K562 (cell line): Measurements from ENCODE around the gene NR2F1. TPM values are rescaled to one million over a fixed set of nuclear protein-coding genes. Genes with fewer than 3 reads are reported as not detected.

Experiments used
- ATAC-seq: fragments of 200-7000 bp; cut with Tn5 transposase; 3 replicates; pipeline ENCODE4 v1.9.1; 2020; ENCODE audit warnings: moderate library complexity
- BruUV-seq: library from RNA; stranded (reverse); fragments of 400-500 nt; replicated peaks from 2 replicates; lab custom pipeline; 2021; lab: Mats Ljungman, UMichigan
- CTCF ChIA-PET: fragments of 300-600 bp; formaldehyde crosslinking; extraction: SDS; loops from one replicate; lab custom pipeline; 2021; ENCODE audit warnings: low intra/inter-chr PET ratio; lab: Yijun Ruan, JAX
- POLR2A ChIA-PET: fragments of 300-600, 350-650 bp; sonication (Branson Sonifier 250); formaldehyde crosslinking; extraction: SDS; loops from one replicate; lab custom pipeline; 2021; ENCODE audit warnings: antibody characterized with exemption, inconsistent platforms; lab: Yijun Ruan, JAX
- DNase-seq, 4 experiments: peaks; one replicate each; pipeline versions ENCODE4 v3.0.0 to v3.0.0-alpha.2; 2011 to 2018; ENCODE audit warnings: low spot score in 3 of 4, mixed read lengths in 3 of 4; ENCODE audit errors: extremely low read depth in 1 of 4
- FAIRE-seq: peaks from 2 replicates; lab custom pipeline; 2011; peaks lifted over from hg19 to GRCh38; lab: Jason Lieb, UNC
- H2AFZ ChIP-seq: 2 replicates; pipeline ENCODE4 v1.6.0; 2011; ENCODE audit warnings: low read depth, low read length, control low read depth, inconsistent platforms
- H3K27ac ChIP-seq: fragments of 200-600 bp; 3 replicates; pipeline ENCODE4 v1.8.0; 2011; ENCODE audit warnings: low read depth, mild to moderate bottlenecking, control low read depth, inconsistent platforms, low read length, moderate library complexity, mixed read lengths; ENCODE audit errors: extremely low read depth
- H3K27me3 ChIP-seq, 2 experiments: fragments of 300-600 bp in 1 of 2; 2 replicates in 1 of 2; 3 replicates in 1 of 2; pipeline versions ENCODE4 v1.6.0 to v1.8.0; 2011; ENCODE audit warnings: inconsistent platforms in 2 of 2, low read length in 2 of 2, mild to moderate bottlenecking in 1 of 2, mixed read lengths in 1 of 2, moderate library complexity in 1 of 2; ENCODE audit not compliant: control insufficient read depth in 2 of 2, insufficient read depth in 2 of 2
- H3K36me3 ChIP-seq: fragments of 300-600 bp; 3 replicates; pipeline ENCODE4 v1.8.0; 2011; ENCODE audit warnings: mild to moderate bottlenecking, low read length, inconsistent platforms; ENCODE audit not compliant: control insufficient read depth, insufficient read depth
- H3K4me1 ChIP-seq, 2 experiments: fragments of 200-600 bp in 1 of 2; replicated peaks in 1 of 2; 2 replicates in 1 of 2; 3 replicates in 1 of 2; pipeline versions ENCODE4 v1.5.1 to v1.8.0; 2011; ENCODE audit warnings: inconsistent platforms in 2 of 2, low read length in 2 of 2, mild to moderate bottlenecking in 1 of 2, mixed read lengths in 1 of 2, moderate library complexity in 1 of 2; ENCODE audit not compliant: control insufficient read depth in 2 of 2, insufficient read depth in 2 of 2
- H3K4me2 ChIP-seq: 2 replicates; pipeline ENCODE4 v1.6.1; 2011; ENCODE audit warnings: low read length, control low read depth, inconsistent platforms, mixed read lengths; ENCODE audit not compliant: insufficient read depth
- H3K4me3 ChIP-seq: fragments of 200-600 bp; sonication (generic), shearing (Covaris generic); 2 replicates; pipeline ENCODE4 v1.5.1; 2016; ENCODE audit warnings: control low read depth, inconsistent platforms
- H3K79me2 ChIP-seq: fragments of 200-600 bp; 3 replicates; pipeline ENCODE4 v1.8.0; 2011; ENCODE audit warnings: low read length, inconsistent platforms; ENCODE audit not compliant: control insufficient read depth, insufficient read depth
- H3K9ac ChIP-seq, 2 experiments: 2 replicates each; pipeline versions ENCODE4 v1.6.0 to v1.6.1; 2011; ENCODE audit warnings: low read depth in 2 of 2, low read length in 2 of 2, control low read depth in 1 of 2, inconsistent platforms in 1 of 2, mild to moderate bottlenecking in 1 of 2, mixed read lengths in 1 of 2; ENCODE audit not compliant: insufficient read depth in 1 of 2
- H3K9me1 ChIP-seq: one replicate; pipeline ENCODE4 v1.6.0; 2011; ENCODE audit warnings: inconsistent platforms, mild to moderate bottlenecking, low read length, moderate library complexity; ENCODE audit not compliant: control insufficient read depth, insufficient read depth
- H3K9me3 ChIP-seq: replicated peaks from 2 replicates; pipeline ENCODE4 v1.5.1; 2011; ENCODE audit warnings: low read depth, low read length, inconsistent platforms; ENCODE audit not compliant: control insufficient read depth, insufficient read depth
- H4K20me1 ChIP-seq: replicated peaks from 2 replicates; pipeline ENCODE4 v1.6.1; 2011; ENCODE audit warnings: low read length, inconsistent platforms, mixed read lengths; ENCODE audit not compliant: control insufficient read depth, insufficient read depth
- CTCF ChIP-seq, 3 experiments: IDR thresholded peaks in 2 of 3; conservative IDR thresholded peaks in 1 of 3; 2 replicates each; pipeline ENCODE4 v1.5.1; 2011 to 2012; ENCODE audit warnings: low read length in 3 of 3, mild to moderate bottlenecking in 3 of 3, control low read depth in 2 of 3, improper control_type of control experiment in 1 of 3, inconsistent platforms in 1 of 3, low read depth in 1 of 3, mixed read lengths in 1 of 3, moderate library complexity in 1 of 3; ENCODE audit not compliant: insufficient read depth in 2 of 3
- ETS2 ChIP-seq: IDR thresholded peaks from 2 replicates; pipeline ENCODE4 v1.6.1; 2016; ENCODE audit warnings: borderline replicate concordance, missing genetic modification characterization, mild to moderate bottlenecking, moderate library complexity, missing compliant biosample characterization; ENCODE audit not compliant: poor library complexity, severe bottlenecking
- NR2F6 ChIP-seq: fragments of 450-650 bp; formaldehyde crosslinking; IDR thresholded peaks from 2 replicates; pipeline ENCODE4 v1.4.0; 2020; ENCODE audit warnings: mild to moderate bottlenecking
- RAD21 ChIP-seq, 2 experiments: fragments of 250-450 bp in 1 of 2; fragments of 450-650 bp in 1 of 2; sonication (Bioruptor Pico) in 1 of 2; formaldehyde crosslinking in 1 of 2; IDR thresholded peaks in 1 of 2; conservative IDR thresholded peaks in 1 of 2; 2 replicates each; pipeline versions ENCODE4 v1.4.0 to v1.8.0; 2020 to 2022; ENCODE audit warnings: mild to moderate bottlenecking in 2 of 2, moderate library complexity in 1 of 2
- REST ChIP-seq, 2 experiments: fragments of 450-650 bp; formaldehyde crosslinking in 1 of 2; IDR thresholded peaks; 2 replicates each; pipeline versions ENCODE4 v1.4.0 to v1.6.1; 2014 to 2020; ENCODE audit warnings: mild to moderate bottlenecking in 2 of 2, borderline replicate concordance in 1 of 2, low read depth in 1 of 2
- WGBS: fragments of 100-300 bp; shearing (Covaris generic); methylation state at CpG from one replicate; pipeline ENCODE4 v1.1.6; 2016; ENCODE audit warnings: low coverage, mixed read lengths; ENCODE audit not compliant: insufficient coverage; ENCODE audit errors: missing lambda C conversion rate; 5-methylcytosine and 5-hydroxymethylcytosine counted together
- in situ Hi-C: fragments of 300-500 bp; cut with MboI; formaldehyde crosslinking; loops from 4 replicates; pipeline ENCODE4 v1.15.0; 2018; ENCODE audit warnings: inconsistent platforms, mixed read lengths
- intact Hi-C: fragments of 100-400 bp; cut with micrococcal nuclease; formaldehyde crosslinking; loops from 2 replicates; pipeline ENCODE4 v1.14.2; 2022
- polyA plus RNA-seq, 8 experiments: library from polyadenylated mRNA; depleted of rRNA in 4 of 8; stranded (reverse) in 5 of 8; unstranded in 3 of 8; fragments of >200 nt; fragmentation: Nextera tagmentation in 2 of 8; fragmentation: Illumina TruSeq in 1 of 8; extraction: Ambion mirVana in 2 of 8; extraction: Trizol in 1 of 8; gene quantifications; 2 replicates each; pipeline versions ENCODE4 v1.2.1 to v1.2.3, GENCODE V29; 2011 to 2014; ENCODE audit warnings: inconsistent platforms in 1 of 8, missing spikeins in 1 of 8
- total RNA-seq, 7 experiments: library from RNA; depleted of rRNA in 6 of 7; stranded (reverse); fragments of >200 nt in 6 of 7; fragmentation: Illumina TruSeq in 2 of 7; extraction: Trizol in 2 of 7; gene quantifications; 2 replicates each; pipeline versions ENCODE4 v1.2.1 to v1.2.3, GENCODE V29; 2011 to 2021; ENCODE audit warnings: low replicate concordance in 1 of 7

Gene NR2F1
- total and polyA plus RNA-seq, 9 of the 15 experiments (the other 6 are each of a cell fraction or from before 2014, with no cell fraction given): 0.18 TPM; not detected in 8

GRCh38 chr5:93607367-93608258, 24.6 kb downstream of the NR2F1 start:
- no TSS peak for BruUV-seq
- H3K9me1 ChIP-seq: no peaks in the 10 kb centered on the region
- no peaks in the 10 kb centered on the region for H3K4me1 ChIP-seq
- no peak overlapping the region for H2AFZ ChIP-seq
- no peaks in the 10 kb centered on the region for H3K79me2 ChIP-seq
- DNase-seq: peak in 1 of 4 experiments; percentile 24
- no peaks in the 10 kb centered on the region for H3K36me3 ChIP-seq
- in situ Hi-C loops: no loop called here
- intact Hi-C loops: no loop called here
- no peak overlapping the region for H3K27ac ChIP-seq
- no peak overlapping the region for H3K4me3 ChIP-seq
- no peak for FAIRE-seq
- 2% methylated on average over 19 of the region's 19 CpGs for WGBS
- CTCF ChIA-PET: no interaction called here
- H3K4me2 ChIP-seq: no peak overlapping the region
- peaks cover 6 to 11% of the 10 kb centered on the region in 2 experiments; a peak in 4 of 5 replicates for H3K27me3 ChIP-seq
- H4K20me1 ChIP-seq: no peaks in the 10 kb centered on the region
- POLR2A ChIA-PET: no interaction called here
- TF ChIP-seq REST (IDR thresholded peaks at IDR 0.05; ENCODE audit: borderline replicate concordance) (peak; percentile 17; the same call in 1 of the 2 replicates), REST (CRISPR knock-in tag; IDR thresholded peaks at IDR 0.05; ENCODE audit: low read depth) (no peak), RAD21 (CRISPR knock-in tag; conservative IDR thresholded peaks at IDR 0.05 in 1 of 2, IDR thresholded peaks at IDR 0.05 in 1 of 2) (peak; percentile 41 to 57), ETS2 (tag) (no peak), NR2F6 (no peak), CTCF (IDR thresholded peaks at IDR 0.05 in 2 of 3, conservative IDR thresholded peaks at IDR 0.05 in 1 of 3; ENCODE audit: insufficient read depth in 2 of 3, low read depth in 1 of 3, low read length in 3 of 3) (peak; percentile 15 to 44 (median 34); a peak in 4 of 6 replicates)
- peak; percentile 46; the same call in 2 of the 3 replicates for ATAC-seq
- no peak overlapping the region for H3K9ac ChIP-seq
- H3K9me3 ChIP-seq: no peaks in the 10 kb centered on the region
